ENCODE data around the gene SUCLG2.

Gene SUCLG2

GRCh38 chr3:67481126-67481525 lies 173.3 kb downstream of the SUCLG2 start:
- H3K79me2 ChIP-seq (ENCODE audit: low read length) = no peaks in the 10 kb centered on the region
- no peaks in the 10 kb centered on the region for H3K4me1 ChIP-seq (ENCODE audit: low read length)
- no peaks in the 10 kb centered on the region for H4K20me1 ChIP-seq (ENCODE audit: insufficient read depth, low read length)
- no peaks in the 10 kb centered on the region for H3K36me3 ChIP-seq (replicated peaks; ENCODE audit: insufficient read depth, low read length)
- no peak overlapping the region for H3K27ac ChIP-seq (ENCODE audit: low read length)
- H3K9me3 ChIP-seq (replicated peaks; ENCODE audit: insufficient read depth, low read length) = no peaks in the 10 kb centered on the region
- no peaks in the 10 kb centered on the region for H3K27me3 ChIP-seq (replicated peaks; ENCODE audit: insufficient read depth, low read length)
- H3K9ac ChIP-seq (ENCODE audit: low read length) = no peak overlapping the region
- H3K4me2 ChIP-seq (ENCODE audit: low read depth, low read length) = no peak overlapping the region
- TF ChIP-seq EZH2phosphoT487 (IDR thresholded peaks at IDR 0.05; ENCODE audit: low read length) (no peak), EZH2 (optimal IDR thresholded peaks at IDR 0.05; ENCODE audit: low read depth, low read length) (no peak), CTCF (IDR thresholded peaks at IDR 0.05; ENCODE audit: low read length) (no peak)
- H3K4me3 ChIP-seq (ENCODE audit: low read length) = no peak overlapping the region
- DNase-seq = no peak
- H2AFZ ChIP-seq (ENCODE audit: low read length) = no peak overlapping the region
- no peaks in the 10 kb centered on the region for H3F3A ChIP-seq (ENCODE audit: insufficient read depth, low read length)
- no peaks in the 10 kb centered on the region for H3K9me2 ChIP-seq (replicated peaks; ENCODE audit: insufficient read depth, low read length)

- Histone ChIP-seq H3K27me3 (replicated peaks; ENCODE audit: insufficient read depth, low read length) (no peaks in the 10 kb centered on the region), H3K9me3 (replicated peaks; ENCODE audit: insufficient read depth, low read length) (no peaks in the 10 kb centered on the region), H3K79me2 (ENCODE audit: low read length) (no peaks in the 10 kb centered on the region), H3K4me3 (ENCODE audit: low read length) (no peak overlapping the region), H3K27ac (ENCODE audit: low read length) (no peak overlapping the region), H3F3A (ENCODE audit: insufficient read depth, low read length) (no peaks in the 10 kb centered on the region), H3K4me2 (ENCODE audit: low read depth, low read length) (no peak overlapping the region), H2AFZ (ENCODE audit: low read length) (no peak overlapping the region), H3K4me1 (ENCODE audit: low read length) (no peaks in the 10 kb centered on the region), H4K20me1 (ENCODE audit: insufficient read depth, low read length) (no peaks in the 10 kb centered on the region), H3K9me2 (replicated peaks; ENCODE audit: insufficient read depth, low read length) (no peaks in the 10 kb centered on the region), H3K36me3 (replicated peaks; ENCODE audit: insufficient read depth, low read length) (no peaks in the 10 kb centered on the region), H3K9ac (ENCODE audit: low read length) (no peak overlapping the region)
- DNase-seq = no peak
- TF ChIP-seq EZH2phosphoT487 (IDR thresholded peaks at IDR 0.05; ENCODE audit: low read length) (no peak), EZH2 (optimal IDR thresholded peaks at IDR 0.05; ENCODE audit: low read depth, low read length) (no peak), CTCF (IDR thresholded peaks at IDR 0.05; ENCODE audit: low read length) (no peak)
These were observed 176.0 kb downstream of the SUCLG2 start for GRCh38 chr3:67478423-67478822.

- H3K4me2 ChIP-seq (ENCODE audit: low read depth, low read length) = no peak overlapping the region
- H2AFZ ChIP-seq (ENCODE audit: low read length) = no peak overlapping the region
- no peaks in the 10 kb centered on the region for H3K4me1 ChIP-seq (ENCODE audit: low read length)
- no peaks in the 10 kb centered on the region for H3K9me2 ChIP-seq (replicated peaks; ENCODE audit: insufficient read depth, low read length)
- no peaks in the 10 kb centered on the region for H3K79me2 ChIP-seq (ENCODE audit: low read length)
- no peaks in the 10 kb centered on the region for H3K36me3 ChIP-seq (replicated peaks; ENCODE audit: insufficient read depth, low read length)
- TF ChIP-seq EZH2phosphoT487 (IDR thresholded peaks at IDR 0.05; ENCODE audit: low read length) (no peak), EZH2 (optimal IDR thresholded peaks at IDR 0.05; ENCODE audit: low read depth, low read length) (no peak), CTCF (IDR thresholded peaks at IDR 0.05; ENCODE audit: low read length) (no peak)
- no peaks in the 10 kb centered on the region for H3F3A ChIP-seq (ENCODE audit: insufficient read depth, low read length)
- H4K20me1 ChIP-seq (ENCODE audit: insufficient read depth, low read length) = no peaks in the 10 kb centered on the region
- no peaks in the 10 kb centered on the region for H3K27me3 ChIP-seq (replicated peaks; ENCODE audit: insufficient read depth, low read length)
- H3K27ac ChIP-seq (ENCODE audit: low read length) = no peak overlapping the region
- H3K9ac ChIP-seq (ENCODE audit: low read length) = no peak overlapping the region
- DNase-seq = no peak
- no peak overlapping the region for H3K4me3 ChIP-seq (ENCODE audit: low read length)
- H3K9me3 ChIP-seq (replicated peaks; ENCODE audit: insufficient read depth, low read length) = no peaks in the 10 kb centered on the region
These were observed 180.1 kb downstream of the SUCLG2 start for GRCh38 chr3:67474311-67474710.

All from MM.1S (cell line).